NCI-H446 (cell line): ENCODE results near the gene ID2.
"Not testable (repeated sequence)": the region's sequence is repeated elsewhere in the genome, so short reads cannot be mapped to it uniquely, and the experiment has no call there.

Source experiments
- DNase-seq, 2 experiments: peaks; one replicate each; lab custom pipeline; 2025; lab: John Stamatoyannopoulos, UW

The ID2 gene

GRCh38 chr2:8684878-8685696 is 3.2 kb downstream of the ID2 start:
- DNase-seq = peak; percentile 57 to 60

GRCh38 chr2:8685697-8686358 is 4.0 kb downstream of the ID2 start:
- DNase-seq = peak; percentile 49 to 80

- no peak for DNase-seq
Measured at GRCh38 chr2:8691859-8692437, 10.1 kb downstream of the ID2 start.

GRCh38 chr2:8692783-8693156 is 10.9 kb downstream of the ID2 start:
- DNase-seq = no peak

GRCh38 chr2:8693157-8693821 is 11.4 kb downstream of the ID2 start:
- DNase-seq = no peak

- no peak for DNase-seq
Measured at GRCh38 chr2:8694737-8695136, 12.9 kb downstream of the ID2 start.

GRCh38 chr2:8697190-8697589 is 15.3 kb downstream of the ID2 start:
- DNase-seq = no peak

GRCh38 chr2:8699839-8700238 is 18.0 kb downstream of the ID2 start:
- no peak for DNase-seq

- no peak for DNase-seq
Measured at GRCh38 chr2:8701681-8702379, 20.0 kb downstream of the ID2 start.

- no peak for DNase-seq
Measured at GRCh38 chr2:8704906-8705305, 23.1 kb downstream of the ID2 start.

GRCh38 chr2:8709611-8710010 is 27.8 kb downstream of the ID2 start:
- DNase-seq = no peak

GRCh38 chr2:8710951-8711350 is 29.1 kb downstream of the ID2 start:
- no peak for DNase-seq

- no peak for DNase-seq
Measured at GRCh38 chr2:8714283-8714682, 32.4 kb downstream of the ID2 start.

- no peak for DNase-seq
Measured at GRCh38 chr2:8714971-8715370, 33.1 kb downstream of the ID2 start.

- DNase-seq = peak; percentile 7 to 69
Measured at GRCh38 chr2:8719528-8719927, 37.7 kb downstream of the ID2 start.

GRCh38 chr2:8720741-8721140 is 38.9 kb downstream of the ID2 start:
- no peak for DNase-seq

- DNase-seq = no peak
Measured at GRCh38 chr2:8721410-8721809, 39.6 kb downstream of the ID2 start.

- DNase-seq = no peak
Measured at GRCh38 chr2:8722986-8723385, 41.1 kb downstream of the ID2 start.

GRCh38 chr2:8725838-8726237 is 44.0 kb downstream of the ID2 start:
- no peak for DNase-seq

- no peak for DNase-seq
Measured at GRCh38 chr2:8728305-8729015, 46.6 kb downstream of the ID2 start.

- DNase-seq = not testable (repeated sequence)
Measured at GRCh38 chr2:8729101-8729500, 47.2 kb downstream of the ID2 start.
